Skeletal muscle satellite cell (primary cell): ENCODE measurements around the gene PRF1.
"Not testable (repeated sequence)": the region's sequence is repeated elsewhere in the genome, so short reads cannot be mapped to it uniquely, and the experiment has no call there.

ENCODE experiments used
- H3K27me3 ChIP-seq: 2 replicates; pipeline ENCODE4 v1.7.0; 2013; ENCODE audit warnings: low read length; ENCODE audit not compliant: control insufficient read depth, insufficient read depth
- H3K36me3 ChIP-seq: 2 replicates; pipeline ENCODE4 v1.7.0; 2013; ENCODE audit warnings: mild to moderate bottlenecking, control low read depth, low read length; ENCODE audit not compliant: insufficient read depth
- H3K4me1 ChIP-seq: 2 replicates; pipeline ENCODE4 v1.7.0; 2013; ENCODE audit warnings: low read length; ENCODE audit not compliant: control insufficient read depth, insufficient read depth
- H3K4me2 ChIP-seq: 2 replicates; pipeline ENCODE4 v1.7.0; 2013; ENCODE audit warnings: mild to moderate bottlenecking, low read length
- H3K4me3 ChIP-seq: 2 replicates; pipeline ENCODE4 v1.7.0; 2013; ENCODE audit warnings: low read length
- H3K9ac ChIP-seq: 2 replicates; pipeline ENCODE4 v1.7.0; 2013; ENCODE audit warnings: mild to moderate bottlenecking, low read depth, low read length, moderate library complexity
- H3K9me3 ChIP-seq: replicated peaks from 2 replicates; pipeline ENCODE4 v1.7.0; 2013; ENCODE audit warnings: mild to moderate bottlenecking, control low read depth, low read length

Gene PRF1

DNA sequence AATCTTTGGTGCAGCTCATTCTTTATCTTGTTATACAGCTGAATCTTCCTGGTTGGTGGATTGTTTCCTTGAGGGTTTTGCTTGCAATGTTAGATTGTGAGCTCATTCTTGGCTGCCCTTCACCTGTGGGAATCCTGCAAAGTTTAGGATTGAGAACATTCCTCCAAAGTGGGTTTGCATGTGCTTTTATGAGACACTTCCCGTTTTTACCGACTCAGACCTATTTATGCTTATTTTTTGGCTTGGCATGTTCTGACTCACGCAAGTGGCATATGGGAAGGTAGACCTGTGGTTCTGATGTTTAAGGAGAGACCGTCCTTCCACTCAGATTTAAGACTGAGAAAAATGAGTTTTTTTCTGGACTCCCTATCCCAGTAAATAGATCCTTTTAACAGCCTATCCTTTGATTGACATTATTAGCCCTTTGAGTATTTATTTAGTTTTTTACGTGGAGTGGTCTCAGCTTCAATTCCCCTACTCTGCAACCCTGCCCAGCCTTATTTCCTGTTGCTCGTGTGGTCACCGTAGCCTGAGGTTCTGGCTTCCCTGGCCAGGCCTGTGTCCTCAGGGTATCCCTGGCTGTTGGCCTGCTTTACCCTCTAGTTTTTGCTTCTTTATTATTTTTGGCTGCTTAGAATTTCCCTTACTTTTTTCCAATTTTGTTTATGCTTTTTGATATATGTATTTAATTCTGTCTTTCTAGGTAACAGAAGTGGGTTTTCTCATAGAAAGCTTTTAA, 13.4 kb upstream of the PRF1 start:
- Histone ChIP-seq H3K9ac (no peak overlapping the region), H3K4me1 (peaks cover 11% of the 10 kb centered on the region), H3K27me3 (peaks cover 24% of the 10 kb centered on the region), H3K9me3 (peaks cover 5% of the 10 kb centered on the region), H3K36me3 (no peaks in the 10 kb centered on the region), H3K4me3 (no peak overlapping the region), H3K4me2 (no peak overlapping the region)

GRCh38 chr10:70615211-70615610, 12.7 kb upstream of the PRF1 start:
- Histone ChIP-seq H3K4me1 (peaks cover 11% of the 10 kb centered on the region), H3K36me3 (no peaks in the 10 kb centered on the region), H3K9me3 (peaks cover 4% of the 10 kb centered on the region), H3K27me3 (peaks cover 24% of the 10 kb centered on the region), H3K4me3 (no peak overlapping the region), H3K4me2 (no peak overlapping the region), H3K9ac (no peak overlapping the region)

DNA sequence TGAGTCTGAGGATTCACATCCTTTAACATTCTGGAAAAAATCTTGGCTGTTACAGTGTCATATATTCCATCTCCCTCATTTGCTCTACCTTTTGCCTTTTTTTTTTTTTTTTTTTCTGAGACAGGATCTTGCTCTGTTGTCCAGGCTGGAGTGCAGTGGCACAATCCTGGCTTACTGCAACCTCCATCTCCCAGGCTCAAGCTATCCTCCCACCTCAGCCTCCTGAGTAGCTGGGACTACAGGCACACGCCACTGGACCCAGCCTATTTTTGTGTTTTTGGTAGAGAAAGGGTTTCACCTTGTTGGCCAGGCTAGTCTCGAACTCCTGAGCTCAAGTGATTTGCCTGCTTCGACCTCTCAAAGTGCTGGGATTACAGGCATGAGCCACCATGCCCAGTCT, 11.8 kb upstream of the PRF1 start:
- H3K4me1 ChIP-seq: peaks cover 11% of the 10 kb centered on the region
- H3K9me3 ChIP-seq, H3K4me2 ChIP-seq, H3K4me3 ChIP-seq, H3K9ac ChIP-seq, H3K36me3 ChIP-seq: not testable (repeated sequence)
- H3K27me3 ChIP-seq: peaks cover 24% of the 10 kb centered on the region

DNA sequence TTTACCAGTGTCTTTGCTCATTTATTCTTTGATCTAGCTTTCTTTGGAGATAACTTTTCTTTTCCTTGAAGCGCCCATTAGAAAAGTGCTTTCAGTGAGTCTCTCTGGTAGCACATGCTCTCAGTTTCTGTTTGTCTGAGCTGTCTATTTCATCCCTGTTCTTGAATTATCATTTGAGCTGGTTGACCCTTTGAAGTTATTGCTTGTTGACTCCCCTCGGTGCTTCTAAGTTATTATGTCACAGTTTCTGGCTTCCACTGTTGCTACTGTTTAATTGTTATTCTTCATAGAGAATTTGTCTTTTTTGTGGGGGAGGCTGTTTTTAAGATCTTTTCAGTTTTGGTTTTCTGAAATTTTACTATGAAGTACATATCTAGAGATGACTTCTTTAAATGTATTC, 11.4 kb upstream of the PRF1 start:
- no peak overlapping the region for H3K4me3 ChIP-seq
- peaks cover 24% of the 10 kb centered on the region for H3K27me3 ChIP-seq
- peaks cover 11% of the 10 kb centered on the region for H3K4me1 ChIP-seq
- no peak overlapping the region for H3K9ac ChIP-seq
- no peaks in the 10 kb centered on the region for H3K9me3 ChIP-seq
- H3K36me3 ChIP-seq: no peaks in the 10 kb centered on the region
- H3K4me2 ChIP-seq: no peak overlapping the region

DNA sequence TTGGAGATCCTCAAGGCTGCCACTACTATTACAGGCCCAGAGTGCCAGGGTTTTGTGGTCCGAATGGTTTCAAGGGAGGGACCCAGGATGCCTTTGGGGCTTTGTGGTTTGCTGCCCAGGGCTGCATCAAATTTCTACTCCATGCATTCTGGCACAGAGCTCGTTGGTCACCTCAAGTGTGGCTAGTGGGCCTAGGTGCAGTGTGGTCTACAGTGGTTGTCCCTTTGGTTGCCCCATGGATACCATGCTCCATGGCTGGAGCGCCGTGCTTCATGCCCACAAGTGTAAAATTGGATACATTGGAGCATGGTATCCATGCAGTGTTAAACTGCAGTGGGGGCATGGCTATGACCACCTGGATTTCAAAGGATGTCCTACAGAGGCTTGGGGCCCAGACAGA, 5.4 kb upstream of the PRF1 start:
- Histone ChIP-seq H3K4me1 (no peaks in the 10 kb centered on the region), H3K36me3 (no peaks in the 10 kb centered on the region), H3K4me3 (no peak overlapping the region), H3K4me2 (no peak overlapping the region), H3K9ac (no peak overlapping the region), H3K27me3 (peaks cover 21% of the 10 kb centered on the region), H3K9me3 (no peaks in the 10 kb centered on the region)

GRCh38 chr10:70605161-70605560, 2.6 kb upstream of the PRF1 start:
- Histone ChIP-seq H3K36me3 (no peaks in the 10 kb centered on the region), H3K4me1 (no peaks in the 10 kb centered on the region), H3K9me3 (no peaks in the 10 kb centered on the region), H3K27me3 (peaks cover 17% of the 10 kb centered on the region), H3K9ac (no peak overlapping the region), H3K4me2 (no peak overlapping the region), H3K4me3 (no peak overlapping the region)

DNA sequence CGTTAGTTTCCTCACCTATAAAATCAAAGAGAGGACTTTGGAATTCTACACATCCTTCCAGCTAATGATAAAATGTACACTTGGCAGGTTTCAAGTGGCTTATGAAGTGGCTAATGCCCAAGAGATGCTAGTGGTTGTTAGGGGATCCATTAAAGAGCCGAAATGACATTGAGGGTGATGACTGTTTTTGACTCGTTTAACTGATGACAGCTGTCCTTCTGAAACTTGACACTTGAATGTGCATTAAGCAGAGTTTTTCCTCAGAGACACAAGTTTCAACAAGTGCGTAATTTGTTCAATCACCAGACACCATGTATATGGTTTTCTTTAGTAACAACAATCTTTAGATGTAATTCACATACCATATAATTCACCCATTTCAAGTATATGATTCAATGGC, 1.6 kb upstream of the PRF1 start:
- H3K9me3 ChIP-seq: no peaks in the 10 kb centered on the region
- no peak overlapping the region for H3K9ac ChIP-seq
- H3K4me3 ChIP-seq: no peak overlapping the region
- peaks cover 17% of the 10 kb centered on the region for H3K27me3 ChIP-seq
- H3K36me3 ChIP-seq: no peaks in the 10 kb centered on the region
- no peak overlapping the region for H3K4me2 ChIP-seq
- H3K4me1 ChIP-seq: no peaks in the 10 kb centered on the region

- Histone ChIP-seq H3K4me1 (no peaks in the 10 kb centered on the region), H3K4me3 (no peak overlapping the region), H3K9me3 (no peaks in the 10 kb centered on the region), H3K9ac (no peak overlapping the region), H3K36me3 (no peaks in the 10 kb centered on the region), H3K27me3 (peaks cover 17% of the 10 kb centered on the region), H3K4me2 (no peak overlapping the region)
These were observed 884 bp upstream of the PRF1 start for GRCh38 chr10:70603449-70603801.

GRCh38 chr10:70601746-70602145, 795 bp downstream of the PRF1 start:
- Histone ChIP-seq H3K9me3 (no peaks in the 10 kb centered on the region), H3K4me3 (no peak overlapping the region), H3K4me1 (no peaks in the 10 kb centered on the region), H3K27me3 (peaks cover 16% of the 10 kb centered on the region), H3K9ac (no peak overlapping the region), H3K4me2 (no peak overlapping the region), H3K36me3 (no peaks in the 10 kb centered on the region)

- Histone ChIP-seq H3K36me3 (no peaks in the 10 kb centered on the region), H3K9ac (no peak overlapping the region), H3K9me3 (no peaks in the 10 kb centered on the region), H3K4me3 (no peak overlapping the region), H3K4me2 (no peak overlapping the region), H3K27me3 (peaks cover 14% of the 10 kb centered on the region), H3K4me1 (no peaks in the 10 kb centered on the region)
These were observed 1.8 kb downstream of the PRF1 start for GRCh38 chr10:70600512-70601395.

- H3K4me1 ChIP-seq: no peaks in the 10 kb centered on the region
These were observed 2.8 kb downstream of the PRF1 start for GRCh38 chr10:70599791-70600190.

DNA sequence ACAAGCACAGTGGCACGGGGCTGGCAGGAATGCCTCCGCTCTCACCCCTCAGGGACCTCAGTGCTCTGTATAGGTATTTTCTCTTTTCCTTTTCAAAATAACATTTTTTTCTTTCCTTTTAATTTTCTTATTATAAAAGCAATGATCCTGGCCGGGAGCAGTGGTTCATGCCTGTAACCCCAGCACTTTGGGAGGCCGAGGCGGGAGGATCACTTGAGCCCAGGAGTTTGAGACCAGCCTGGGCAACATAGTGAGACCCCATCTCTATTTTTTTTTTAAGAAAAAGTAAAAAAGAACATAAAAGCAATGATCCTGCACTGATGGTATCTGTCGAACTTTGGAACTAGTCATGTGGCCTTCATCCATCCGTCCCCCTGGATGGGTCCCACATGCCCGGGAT, 3.2 kb downstream of the PRF1 start:
- Histone ChIP-seq H3K4me3 (no peak overlapping the region), H3K4me1 (no peaks in the 10 kb centered on the region), H3K9me3 (no peaks in the 10 kb centered on the region), H3K27me3 (peaks cover 14% of the 10 kb centered on the region), H3K36me3 (no peaks in the 10 kb centered on the region), H3K4me2 (no peak overlapping the region), H3K9ac (no peak overlapping the region)

More at GRCh38 chr10:70599791-70600190, 2.8 kb downstream of the PRF1 start:
- Histone ChIP-seq H3K4me2 (no peak overlapping the region), H3K9me3 (no peaks in the 10 kb centered on the region), H3K36me3 (no peaks in the 10 kb centered on the region), H3K9ac (no peak overlapping the region), H3K4me3 (no peak overlapping the region), H3K27me3 (peaks cover 14% of the 10 kb centered on the region)
